ENCODE data around the gene KRABD2.
"Not testable (repeated sequence)": the region's sequence is repeated elsewhere in the genome, so short reads cannot be mapped to it uniquely, and the experiment has no call there.

KRABD2 gene

DNA sequence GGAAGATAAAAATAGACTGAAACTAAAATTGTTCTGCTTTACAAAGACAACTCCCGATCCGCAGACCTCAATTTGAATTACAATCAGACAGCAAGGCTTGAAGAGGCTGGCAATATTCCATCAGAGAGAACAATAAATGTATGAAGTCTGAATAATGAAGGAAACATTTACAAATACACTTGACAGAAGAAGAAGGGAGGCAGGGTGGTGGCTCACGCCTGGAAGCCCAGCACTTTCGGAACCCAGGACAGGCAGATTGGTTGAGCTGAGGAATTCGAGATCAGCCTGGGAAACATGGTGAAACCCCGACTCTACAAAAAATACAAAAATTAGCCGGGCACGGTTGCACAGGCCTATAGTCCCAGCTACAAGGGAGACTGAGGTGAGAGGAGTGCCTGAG is 22.3 kb downstream of the KRABD2 start:
- CTCF ChIA-PET, result interaction anchor here (0.7 kb wide), 1 partner anchor 57 kb away, joined by 3 read pairs; no protein-coding TSS in a partner anchor
- Mint-ChIP-seq H3K27ac (no peak overlapping the region), H3K4me1 (ENCODE audit: low read depth) (no peaks in the 10 kb centered on the region), H3K36me3 (no peaks in the 10 kb centered on the region), H3K9me3 (no peaks in the 10 kb centered on the region), H3K27me3 (peaks cover 3% of the 10 kb centered on the region), H3K4me3 (no peak overlapping the region)
- POLR2A ChIA-PET, result no interaction called here
- no peak for DNase-seq
- intact Hi-C loops (cut with micrococcal nuclease), result no loop called here

DNA sequence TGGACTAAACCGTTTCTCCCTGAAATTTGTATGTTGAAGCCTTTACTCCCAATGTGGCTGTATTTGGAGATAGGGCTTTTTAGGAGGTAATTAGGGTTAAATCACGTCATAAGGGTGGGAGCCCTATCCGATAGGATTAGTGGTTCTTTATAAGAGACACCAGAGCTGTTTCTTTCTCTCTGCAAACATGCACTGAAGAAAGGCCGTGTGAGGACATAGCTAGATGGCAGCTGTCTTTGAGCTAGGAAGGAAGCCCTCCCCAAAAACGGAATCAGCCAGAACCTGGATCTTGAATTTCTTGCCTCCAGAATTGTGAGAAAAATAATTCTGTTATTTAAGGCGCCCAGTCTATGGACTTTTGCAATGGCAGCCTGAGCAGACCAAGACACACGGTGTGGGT is 22.8 kb downstream of the KRABD2 start:
- intact Hi-C loops (cut with micrococcal nuclease), result no loop called here
- Mint-ChIP-seq H3K4me1 (ENCODE audit: low read depth) (no peaks in the 10 kb centered on the region), H3K4me3 (no peak overlapping the region), H3K27ac (no peak overlapping the region), H3K36me3 (no peaks in the 10 kb centered on the region), H3K27me3 (peaks cover 3% of the 10 kb centered on the region), H3K9me3 (no peaks in the 10 kb centered on the region)
- DNase-seq, result no peak
- ChIA-PET CTCF (interaction anchor here (0.7 kb wide), 1 partner anchor 57 kb away, joined by 3 read pairs; no protein-coding TSS in a partner anchor), POLR2A (no interaction called here)

GRCh38 chr17:8350339-8350738 is 26.2 kb downstream of the KRABD2 start:
- no peak for DNase-seq
- intact Hi-C loops (cut with micrococcal nuclease), result no loop called here
- ChIA-PET CTCF (no interaction called here), POLR2A (no interaction called here)
- H3K4me1 Mint-ChIP-seq (ENCODE audit: low read depth), result no peaks in the 10 kb centered on the region
- H3K36me3 Mint-ChIP-seq, result no peaks in the 10 kb centered on the region
- H3K27me3 Mint-ChIP-seq, result peaks cover 20% of the 10 kb centered on the region
- no peaks in the 10 kb centered on the region for H3K9me3 Mint-ChIP-seq
- no peak overlapping the region for H3K4me3 Mint-ChIP-seq
- H3K27ac Mint-ChIP-seq, result no peak overlapping the region

DNA sequence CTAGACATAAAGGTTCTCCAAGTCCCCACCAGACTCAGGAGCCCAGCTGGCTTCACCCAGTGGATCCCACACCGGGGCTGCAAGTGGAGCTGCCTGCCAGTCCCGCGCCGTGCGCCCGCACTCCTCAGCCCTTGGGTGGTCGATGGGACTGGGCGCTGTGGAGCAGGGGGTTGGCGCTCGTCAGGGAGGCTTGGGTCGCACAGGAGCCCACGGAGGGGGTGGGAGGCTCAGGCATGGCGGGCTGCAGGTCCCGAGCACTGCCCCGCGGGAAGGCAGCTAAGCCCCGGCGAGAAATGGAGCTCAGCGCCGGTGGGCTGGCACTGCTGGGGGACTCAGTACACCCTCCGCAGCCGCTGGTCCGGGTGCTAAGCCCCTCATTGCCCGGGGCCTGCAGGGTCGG is 29.5 kb downstream of the KRABD2 start:
- intact Hi-C loops (cut with micrococcal nuclease); H3K4me3 Mint-ChIP-seq; POLR2A ChIA-PET; H3K27ac Mint-ChIP-seq; H3K4me1 Mint-ChIP-seq (ENCODE audit: low read depth); DNase-seq; H3K36me3 Mint-ChIP-seq; H3K9me3 Mint-ChIP-seq: not testable (repeated sequence)
- CTCF ChIA-PET, result interaction anchor here (0.7 kb wide), 1 partner anchor 274 kb away, joined by 3 read pairs; no protein-coding TSS in a partner anchor
- peaks cover 20% of the 10 kb centered on the region for H3K27me3 Mint-ChIP-seq

DNA sequence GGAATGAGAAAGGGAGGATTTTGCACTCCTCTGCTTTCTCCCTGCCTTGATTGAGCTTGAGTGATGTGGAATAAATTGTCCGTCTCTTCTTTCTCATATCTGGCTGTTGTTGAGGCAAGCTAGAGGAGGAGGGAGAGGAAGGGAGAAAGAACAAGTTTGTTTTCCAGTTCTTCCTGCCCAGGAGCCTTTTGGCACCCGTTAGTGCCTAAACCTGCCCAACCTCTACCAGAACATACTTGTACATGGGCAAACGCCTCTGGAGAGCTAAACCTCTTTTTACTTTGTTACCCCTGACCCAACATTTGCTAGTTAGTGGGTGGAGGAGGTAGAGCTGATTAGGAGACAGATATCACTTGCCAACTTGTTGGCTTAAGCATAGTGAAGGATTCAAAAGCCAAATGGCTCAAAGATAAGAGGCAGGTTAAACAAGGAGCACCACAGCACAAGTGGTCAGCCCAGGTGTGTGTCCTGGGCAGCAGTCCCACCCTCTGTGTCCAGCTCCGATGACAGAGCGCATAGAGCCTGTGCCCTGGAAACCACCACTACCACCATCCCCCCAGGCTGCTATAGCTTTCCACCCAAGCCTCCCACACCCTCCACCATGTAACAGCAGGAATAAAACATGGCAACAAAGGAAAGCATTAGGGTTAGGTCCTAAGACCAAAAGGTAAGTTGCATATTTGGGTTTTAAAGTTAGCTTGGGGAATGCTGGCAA is 30.4 kb downstream of the KRABD2 start:
- POLR2A ChIA-PET, result no interaction called here

GRCh38 chr17:8345052-8345690 is 31.3 kb downstream of the KRABD2 start:
- Mint-ChIP-seq H3K4me1 (ENCODE audit: low read depth) (no peaks in the 10 kb centered on the region), H3K9me3 (no peaks in the 10 kb centered on the region), H3K36me3 (no peaks in the 10 kb centered on the region), H3K4me3 (no peak overlapping the region), H3K27me3 (peaks cover 20% of the 10 kb centered on the region), H3K27ac (no peak overlapping the region)
- CTCF ChIA-PET, result interaction anchor here (0.6 kb wide), 1 partner anchor 369 kb away, joined by 4 read pairs; no protein-coding TSS in a partner anchor
- intact Hi-C loops (cut with micrococcal nuclease), result no loop called here
- POLR2A ChIA-PET, result interaction anchor here (0.6 kb wide), 1 partner anchor 99 kb away, joined by 3 read pairs; no protein-coding TSS in a partner anchor
- peak; percentile 16 for DNase-seq

More for the DNA sequence above, 30.4 kb downstream of the KRABD2 start:
- intact Hi-C loops (cut with micrococcal nuclease), result no loop called here
- Mint-ChIP-seq H3K27me3 (peaks cover 20% of the 10 kb centered on the region), H3K4me1 (ENCODE audit: low read depth) (no peaks in the 10 kb centered on the region), H3K4me3 (no peak overlapping the region), H3K27ac (no peak overlapping the region), H3K9me3 (no peaks in the 10 kb centered on the region), H3K36me3 (no peaks in the 10 kb centered on the region)
- DNase-seq, result no peak
- CTCF ChIA-PET, result interaction anchor here (0.6 to 0.9 kb wide), 2 partner anchors 64 to 368 kb away, joined by 3 to 4 read pairs; no protein-coding TSS in a partner anchor

GRCh38 chr17:8341456-8341855 is 35.0 kb downstream of the KRABD2 start:
- no peak overlapping the region for H3K4me3 Mint-ChIP-seq
- H3K36me3 Mint-ChIP-seq, result no peaks in the 10 kb centered on the region
- intact Hi-C loops (cut with micrococcal nuclease), result no loop called here
- H3K4me1 Mint-ChIP-seq (ENCODE audit: low read depth), result peaks cover 10% of the 10 kb centered on the region
- H3K9me3 Mint-ChIP-seq, result no peaks in the 10 kb centered on the region
- H3K27me3 Mint-ChIP-seq, result peaks cover 6% of the 10 kb centered on the region
- no peak for DNase-seq
- CTCF ChIA-PET, result interaction anchor here (1.1 to 1.8 kb wide), 2 partner anchors 40 to 247 kb away, joined by 4 to 8 read pairs; no protein-coding TSS in a partner anchor
- POLR2A ChIA-PET, result no interaction called here
- H3K27ac Mint-ChIP-seq, result no peak overlapping the region

DNA sequence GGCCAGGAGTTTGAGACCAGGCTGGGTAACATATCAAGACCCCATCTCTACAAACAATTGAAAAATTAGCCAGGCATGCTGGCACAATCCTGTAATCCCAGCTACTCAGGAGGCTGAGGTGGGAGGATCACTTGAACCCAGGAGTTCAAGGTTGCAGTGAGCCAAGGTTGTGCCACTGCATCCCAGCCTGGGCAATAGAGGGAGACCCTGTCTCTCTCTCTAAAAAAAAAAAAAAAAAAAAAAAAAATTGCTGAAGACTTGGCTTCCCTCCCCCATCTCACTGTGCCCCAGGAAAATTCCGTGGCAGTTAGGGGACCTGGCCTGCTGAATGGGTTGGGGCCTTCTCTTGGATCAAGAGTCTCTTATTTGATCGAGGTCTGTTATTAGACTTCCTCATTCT is 37.0 kb downstream of the KRABD2 start, which contains the start of gene ODF4:
TSS of gene ODF4 (plus strand) at position 301 of the 400 bp plus-strand sequence. CDS start 212 bp downstream, outside the sequence.
- Mint-ChIP-seq H3K27ac (no peak within 1 kb of the TSS), H3K4me1 (ENCODE audit: low read depth) (peaks cover 10% of the 10 kb centered on the region), H3K4me3 (no peak within 1 kb of the TSS), H3K27me3 (peaks cover 1% of the 10 kb centered on the region), H3K36me3 (no peaks in the 10 kb centered on the region), H3K9me3 (no peaks in the 10 kb centered on the region)
- intact Hi-C loops (cut with micrococcal nuclease), result no loop called here
- ChIA-PET CTCF (interaction anchor here (1.6 kb wide), 1 partner anchor 39 kb away, joined by 6 read pairs; no protein-coding TSS in a partner anchor), POLR2A (no interaction called here)
- no peak for DNase-seq

DNA sequence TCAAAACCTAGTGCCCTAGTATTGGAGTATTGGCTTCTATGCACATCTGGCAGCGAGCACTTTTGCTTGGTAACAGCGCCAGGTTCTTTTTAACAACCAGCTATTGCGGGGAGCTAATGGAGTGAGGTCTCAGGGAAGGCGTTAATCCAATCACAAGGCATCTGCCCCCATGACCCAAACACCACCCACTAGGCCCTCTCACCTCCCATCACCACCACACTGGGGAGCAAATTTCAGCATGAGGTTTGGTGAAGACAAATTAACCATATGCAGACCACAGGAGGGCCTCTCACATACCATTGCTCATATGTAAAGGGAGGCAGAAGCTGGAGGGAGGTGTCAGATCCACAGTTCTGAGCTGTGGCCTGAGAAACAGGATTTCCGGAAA is 37.8 kb downstream of the KRABD2 start:
- H3K36me3 Mint-ChIP-seq, result no peaks in the 10 kb centered on the region
- POLR2A ChIA-PET, result interaction anchor here (0.8 kb wide), 1 partner anchor 166 kb away, joined by 3 read pairs; no protein-coding TSS in a partner anchor
- intact Hi-C loops (cut with micrococcal nuclease), result no loop called here
- H3K27ac Mint-ChIP-seq, result no peak overlapping the region
- peaks cover 10% of the 10 kb centered on the region for H3K4me1 Mint-ChIP-seq (ENCODE audit: low read depth)
- CTCF ChIA-PET, result interaction anchor here (1.6 kb wide), 1 partner anchor 38 kb away, joined by 6 read pairs; no protein-coding TSS in a partner anchor
- no peak overlapping the region for H3K4me3 Mint-ChIP-seq
- no peaks in the 10 kb centered on the region for H3K9me3 Mint-ChIP-seq
- DNase-seq, result no peak
- H3K27me3 Mint-ChIP-seq, result peaks cover 1% of the 10 kb centered on the region

DNA sequence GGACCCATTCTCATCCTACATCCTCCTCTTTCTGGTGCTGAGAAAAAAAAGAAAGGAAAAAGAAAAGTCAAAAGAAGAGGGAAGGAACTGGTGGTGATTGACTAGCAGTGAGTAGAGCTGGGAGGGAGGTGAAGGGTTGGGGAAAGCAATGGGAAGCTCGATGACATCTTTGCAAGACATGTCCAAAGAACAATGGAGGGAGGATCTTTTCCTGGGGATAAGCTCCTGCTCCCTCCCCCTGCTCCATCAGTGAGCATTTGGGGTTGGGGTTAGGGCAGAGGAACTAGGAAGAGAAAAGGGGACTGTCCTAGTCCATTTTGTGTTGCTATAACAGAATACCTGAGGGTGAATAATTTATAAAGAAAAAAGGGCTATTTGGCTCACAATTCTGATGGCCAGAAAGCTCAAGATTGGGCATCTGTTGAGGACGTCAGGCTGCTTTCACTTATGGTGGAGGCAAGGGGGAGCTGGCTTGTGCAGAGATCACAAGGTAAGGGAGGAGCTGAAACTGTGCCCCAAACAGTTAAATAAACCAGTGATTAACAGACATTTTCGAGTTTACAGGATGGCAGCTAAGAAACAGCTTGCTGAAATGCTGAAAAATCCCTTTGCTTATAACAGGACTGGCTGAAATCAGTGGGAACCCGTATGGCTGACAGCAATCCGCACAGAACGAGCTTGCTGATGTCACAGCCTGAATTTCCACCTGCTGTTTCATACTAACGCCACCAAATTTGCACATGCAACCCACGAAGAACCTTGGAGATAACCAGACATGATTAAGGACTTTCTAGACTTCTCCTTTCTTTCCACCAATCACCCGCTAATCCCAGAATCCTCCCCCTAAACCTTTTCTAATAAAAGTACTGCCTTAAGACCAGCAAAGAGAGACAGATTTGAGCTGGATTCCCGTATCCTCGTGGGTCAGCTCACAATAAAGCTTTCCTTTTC is 38.4 kb downstream of the KRABD2 start:
- Mint-ChIP-seq H3K27me3 (peaks cover 1% of the 10 kb centered on the region), H3K27ac (no peak overlapping the region), H3K4me1 (ENCODE audit: low read depth) (peaks cover 10% of the 10 kb centered on the region), H3K9me3 (no peaks in the 10 kb centered on the region), H3K4me3 (no peak overlapping the region), H3K36me3 (no peaks in the 10 kb centered on the region)
- CTCF ChIA-PET, result interaction anchor here (1.6 kb wide), 1 partner anchor 37 kb away, joined by 6 read pairs; no protein-coding TSS in a partner anchor
- intact Hi-C loops (cut with micrococcal nuclease), result no loop called here
- no peak for DNase-seq
- POLR2A ChIA-PET, result interaction anchor here (0.8 kb wide), 1 partner anchor 165 kb away, joined by 3 read pairs; no protein-coding TSS in a partner anchor

GRCh38 chr17:8333281-8333680 is 43.2 kb downstream of the KRABD2 start:
- ChIA-PET CTCF (no interaction called here), POLR2A (no interaction called here)
- intact Hi-C loops (cut with micrococcal nuclease), result no loop called here
- Mint-ChIP-seq H3K4me3 (no peak overlapping the region), H3K36me3 (no peaks in the 10 kb centered on the region), H3K27me3 (peaks cover 4% of the 10 kb centered on the region), H3K27ac (no peak overlapping the region), H3K4me1 (ENCODE audit: low read depth) (peaks cover 7% of the 10 kb centered on the region), H3K9me3 (no peaks in the 10 kb centered on the region)
- DNase-seq, result no peak

Measured in activated CD4-positive, alpha-beta memory T cell treated with anti-CD3 and anti-CD28 coated beads for 36 hours (primary cell).